Left ventricle myocardium inferior (tissue), 1 donor: ENCODE measurements around the gene GAS2L1. TPM values are rescaled to one million over a fixed set of nuclear protein-coding genes. Genes with fewer than 3 reads are reported as not detected.
A peak's percentile ranks its signal among the peaks of the same experiment; 100 is the strongest.
"Not testable (repeated sequence)": the region's sequence is repeated elsewhere in the genome, so short reads cannot be mapped to it uniquely, and the experiment has no call there.

Experiments used
- DNase-seq: peaks from one replicate; pipeline ENCODE4 v3.0.0-alpha.2; 2020
- H3K27ac ChIP-seq: fragments of 200-600 bp; replicated peaks from 2 replicates; pipeline ENCODE4 v1.8.0; 2021
- H3K27me3 ChIP-seq: fragments of 200-600 bp; 2 replicates; pipeline ENCODE4 v1.8.0; 2021; ENCODE audit warnings: low read depth
- H3K36me3 ChIP-seq: fragments of 200-600 bp; 2 replicates; pipeline ENCODE4 v1.8.0; 2021
- H3K4me1 ChIP-seq: fragments of 200-600 bp; 2 replicates; pipeline ENCODE4 v1.8.0; 2021
- H3K4me3 ChIP-seq: fragments of 200-600 bp; 2 replicates; pipeline ENCODE4 v1.8.0; 2021; ENCODE audit warnings: mild to moderate bottlenecking, moderate library complexity
- H3K9me3 ChIP-seq: fragments of 200-600 bp; replicated peaks from 2 replicates; pipeline ENCODE4 v1.8.0; 2021
- CTCF ChIP-seq: fragments of 200-600 bp; IDR thresholded peaks from 2 replicates; pipeline ENCODE4 v1.8.0; 2021; ENCODE audit warnings: antibody characterized with exemption, mild to moderate bottlenecking, borderline replicate concordance
- intact Hi-C: fragments of 100-400 bp; cut with micrococcal nuclease; formaldehyde crosslinking; loops from one replicate; pipeline ENCODE4 v1.11.0; 2022
- total RNA-seq: library from RNA; stranded (reverse); fragmentation: NEBNext Ultra II Directional; extraction: Animal tissue kit (Norgen Biotek cat#: 25700); gene quantifications from one replicate; pipeline ENCODE4 v1.2.1, GENCODE V29; 2021
- donor health status: DM: no; HTN: yes; CAD: no; lungs with severe emphysema.

GAS2L1 gene
- total RNA-seq, 1 donor from 2014 or later = 22.4 TPM

- no peaks in the 10 kb centered on the region for H3K27me3 ChIP-seq
- peaks cover 56% of the 10 kb centered on the region for H3K4me1 ChIP-seq
- no peak for DNase-seq
- H3K9me3 ChIP-seq = no peaks in the 10 kb centered on the region
- intact Hi-C loops = no loop called here
- TF ChIP-seq CTCF = no peak
- peaks cover 79% of the 10 kb centered on the region for H3K36me3 ChIP-seq
- peak overlapping the region; percentile 78 for H3K27ac ChIP-seq
- H3K4me3 ChIP-seq = no peak overlapping the region
These were observed 36.3 kb downstream of the GAS2L1 start for GRCh38 chr22:29342577-29343312.

GRCh38 chr22:29343313-29343805 is 36.9 kb downstream of the GAS2L1 start:
- Histone ChIP-seq H3K9me3 (no peaks in the 10 kb centered on the region), H3K4me3 (no peak overlapping the region), H3K27ac (peak overlapping the region; percentile 78), H3K4me1 (peaks cover 54% of the 10 kb centered on the region), H3K36me3 (peaks cover 79% of the 10 kb centered on the region), H3K27me3 (no peaks in the 10 kb centered on the region)
- no peak for TF ChIP-seq CTCF
- peak; percentile 73 for DNase-seq
- intact Hi-C loops = no loop called here

- H3K36me3 ChIP-seq = peaks cover 79% of the 10 kb centered on the region
- H3K27ac ChIP-seq = peak overlapping the region; percentile 78
- H3K4me3 ChIP-seq = no peak overlapping the region
- intact Hi-C loops = no loop called here
- peaks cover 54% of the 10 kb centered on the region for H3K4me1 ChIP-seq
- no peak for TF ChIP-seq CTCF
- H3K27me3 ChIP-seq = no peaks in the 10 kb centered on the region
- DNase-seq = peak; percentile 78
- no peaks in the 10 kb centered on the region for H3K9me3 ChIP-seq
These were observed 37.7 kb downstream of the GAS2L1 start for GRCh38 chr22:29344137-29344536.

GRCh38 chr22:29344889-29345288 is 38.4 kb downstream of the GAS2L1 start:
- H3K27me3 ChIP-seq, intact Hi-C loops, H3K4me3 ChIP-seq, DNase-seq, H3K9me3 ChIP-seq: not testable (repeated sequence)
- peaks cover 79% of the 10 kb centered on the region for H3K36me3 ChIP-seq
- H3K27ac ChIP-seq = peak overlapping the region; percentile 78
- peaks cover 54% of the 10 kb centered on the region for H3K4me1 ChIP-seq

GRCh38 chr22:29345932-29346331 is 39.5 kb downstream of the GAS2L1 start:
- no peaks in the 10 kb centered on the region for H3K9me3 ChIP-seq
- H3K4me3 ChIP-seq = no peak overlapping the region
- H3K36me3 ChIP-seq = peaks cover 79% of the 10 kb centered on the region
- DNase-seq = no peak
- H3K27ac ChIP-seq = no peak overlapping the region
- no peak for TF ChIP-seq CTCF
- intact Hi-C loops = no loop called here
- H3K4me1 ChIP-seq = peaks cover 54% of the 10 kb centered on the region
- H3K27me3 ChIP-seq = no peaks in the 10 kb centered on the region

GRCh38 chr22:29346659-29347058 is 40.2 kb downstream of the GAS2L1 start:
- intact Hi-C loops = no loop called here
- Histone ChIP-seq H3K9me3 (no peaks in the 10 kb centered on the region), H3K27me3 (no peaks in the 10 kb centered on the region), H3K36me3 (peaks cover 79% of the 10 kb centered on the region), H3K27ac (peak overlapping the region; percentile 24), H3K4me3 (no peak overlapping the region), H3K4me1 (peaks cover 51% of the 10 kb centered on the region)
- TF ChIP-seq CTCF = no peak
- no peak for DNase-seq
